HG03025 (cell line): ENCODE results near the gene TMED10.
A peak's percentile ranks its signal among the peaks of the same experiment; 100 is the strongest.
"Not testable (repeated sequence)": the region's sequence is repeated elsewhere in the genome, so short reads cannot be mapped to it uniquely, and the experiment has no call there.

Experiments
- ATAC-seq: cut with Tn5 transposase; IDR thresholded peaks from one replicate; pipeline ENCODE4 v1.9.1; 2021; ENCODE audit warnings: mild to moderate bottlenecking, moderate library complexity; ENCODE audit not compliant: unreplicated experiment, low FRiP score

TMED10 gene

GRCh38 chr14:75132382-75133086 lies 43.9 kb downstream of the TMED10 start:
- no peak for ATAC-seq

- no peak for ATAC-seq
Measured at GRCh38 chr14:75128596-75128990, 47.8 kb downstream of the TMED10 start.

GRCh38 chr14:75127903-75128595 lies 48.4 kb downstream of the TMED10 start:
- no peak for ATAC-seq

- not testable (repeated sequence) for ATAC-seq
Measured at GRCh38 chr14:75127474-75127820, 49.0 kb downstream of the TMED10 start.

- peak; percentile 74 for ATAC-seq
Measured at GRCh38 chr14:75126679-75127473, 49.5 kb downstream of the TMED10 start, which contains the start of gene NEK9. TSS of gene NEK9 (minus strand) at chr14:75127048. CDS start at chr14:75126921, 127 bp downstream.

GRCh38 chr14:75126121-75126544 lies 50.3 kb downstream of the TMED10 start:
- no peak for ATAC-seq

GRCh38 chr14:75125617-75126016 lies 50.8 kb downstream of the TMED10 start:
- ATAC-seq = no peak

GRCh38 chr14:75123991-75124390 lies 52.4 kb downstream of the TMED10 start:
- ATAC-seq = no peak

- ATAC-seq = no peak
Measured at GRCh38 chr14:75121552-75121951, 54.9 kb downstream of the TMED10 start.

GRCh38 chr14:75120541-75121291 lies 55.7 kb downstream of the TMED10 start:
- no peak for ATAC-seq

GRCh38 chr14:75119056-75119455 lies 57.4 kb downstream of the TMED10 start:
- ATAC-seq = no peak

- ATAC-seq = no peak
Measured at GRCh38 chr14:75113932-75114539, 62.4 kb downstream of the TMED10 start.

- ATAC-seq = no peak
Measured at GRCh38 chr14:75109877-75110276, 66.5 kb downstream of the TMED10 start.

GRCh38 chr14:75107186-75107585 lies 69.2 kb downstream of the TMED10 start:
- no peak for ATAC-seq

- ATAC-seq = no peak
Measured at GRCh38 chr14:75101491-75101890, 74.9 kb downstream of the TMED10 start.

- ATAC-seq = no peak
Measured at GRCh38 chr14:75098682-75099081, 77.7 kb downstream of the TMED10 start.

GRCh38 chr14:75098212-75098611 lies 78.2 kb downstream of the TMED10 start:
- no peak for ATAC-seq

- ATAC-seq = no peak
Measured at GRCh38 chr14:75096959-75097358, 79.5 kb downstream of the TMED10 start.

- ATAC-seq = no peak
Measured at GRCh38 chr14:75095690-75096089, 80.7 kb downstream of the TMED10 start.

- no peak for ATAC-seq
Measured at GRCh38 chr14:75094896-75095295, 81.5 kb downstream of the TMED10 start.
